Right hindlimb (tissue), 1 donor: Measurements from ENCODE around the gene MYO5C.

Experiments used
- DNase-seq: peaks from one replicate; pipeline ENCODE4 v3.0.0-alpha.2; 2018

Gene MYO5C

GRCh38 chr15:52144656-52145178 is 150.9 kb downstream of the MYO5C start:
- peak; percentile 47 for DNase-seq

GRCh38 chr15:52143873-52144272 is 151.7 kb downstream of the MYO5C start:
- DNase-seq = no peak
